ENCODE results near the gene CEL. TPM values are rescaled to one million over a fixed set of nuclear protein-coding genes. Genes with fewer than 3 reads are reported as not detected.

The CEL gene
- total RNA-seq, 2 donors from 2014 or later = 0.94 to 1.9 TPM

- H3K27me3 ChIP-seq = no peaks in the 10 kb centered on the region
- H3K36me3 ChIP-seq = peaks cover 16% of the 10 kb centered on the region
- H3K9me3 ChIP-seq = no peaks in the 10 kb centered on the region
- H3K27ac ChIP-seq = peak overlapping the region; percentile 77 to 89
- no peak overlapping the region for H3K4me3 ChIP-seq
- peaks cover 1 to 88% of the 10 kb centered on the region in 2 donors for H3K4me1 ChIP-seq
- TF ChIP-seq, protein P1, sequence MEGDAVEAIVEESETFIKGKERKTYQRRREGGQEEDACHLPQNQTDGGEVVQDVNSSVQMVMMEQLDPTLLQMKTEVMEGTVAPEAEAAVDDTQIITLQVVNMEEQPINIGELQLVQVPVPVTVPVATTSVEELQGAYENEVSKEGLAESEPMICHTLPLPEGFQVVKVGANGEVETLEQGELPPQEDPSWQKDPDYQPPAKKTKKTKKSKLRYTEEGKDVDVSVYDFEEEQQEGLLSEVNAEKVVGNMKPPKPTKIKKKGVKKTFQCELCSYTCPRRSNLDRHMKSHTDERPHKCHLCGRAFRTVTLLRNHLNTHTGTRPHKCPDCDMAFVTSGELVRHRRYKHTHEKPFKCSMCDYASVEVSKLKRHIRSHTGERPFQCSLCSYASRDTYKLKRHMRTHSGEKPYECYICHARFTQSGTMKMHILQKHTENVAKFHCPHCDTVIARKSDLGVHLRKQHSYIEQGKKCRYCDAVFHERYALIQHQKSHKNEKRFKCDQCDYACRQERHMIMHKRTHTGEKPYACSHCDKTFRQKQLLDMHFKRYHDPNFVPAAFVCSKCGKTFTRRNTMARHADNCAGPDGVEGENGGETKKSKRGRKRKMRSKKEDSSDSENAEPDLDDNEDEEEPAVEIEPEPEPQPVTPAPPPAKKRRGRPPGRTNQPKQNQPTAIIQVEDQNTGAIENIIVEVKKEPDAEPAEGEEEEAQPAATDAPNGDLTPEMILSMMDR (IDR thresholded peaks at IDR 0.05) = no peak
- no peak for DNase-seq (ENCODE audit: low spot score)
Observed at GRCh38 chr9:133114886-133115603, 53.3 kb downstream of the CEL start.

- Histone ChIP-seq H3K4me3 (no peak overlapping the region), H3K9me3 (no peaks in the 10 kb centered on the region), H3K27me3 (no peaks in the 10 kb centered on the region), H3K36me3 (peaks cover 9% of the 10 kb centered on the region), H3K27ac (peak overlapping the region; percentile 77 to 89), H3K4me1 (peaks cover 2 to 94% of the 10 kb centered on the region in 2 donors)
- TF ChIP-seq, protein P1 (IDR thresholded peaks at IDR 0.05) = no peak
- DNase-seq (ENCODE audit: low spot score) = no peak
Observed at GRCh38 chr9:133115604-133116345, 54.0 kb downstream of the CEL start.

- peaks cover 2 to 95% of the 10 kb centered on the region in 2 donors for H3K4me1 ChIP-seq
- H3K9me3 ChIP-seq = no peaks in the 10 kb centered on the region
- TF ChIP-seq, protein P1 (IDR thresholded peaks at IDR 0.05) = no peak
- no peak for DNase-seq (ENCODE audit: low spot score)
- H3K36me3 ChIP-seq = peaks cover 4% of the 10 kb centered on the region
- H3K4me3 ChIP-seq = no peak overlapping the region
- H3K27me3 ChIP-seq = no peaks in the 10 kb centered on the region
- peak overlapping the region in 1 of 2 donors; percentile 89 for H3K27ac ChIP-seq
Observed at GRCh38 chr9:133116346-133117231, 54.8 kb downstream of the CEL start.

- DNase-seq (ENCODE audit: low spot score) = no peak
- peaks cover 2 to 95% of the 10 kb centered on the region in 2 donors for H3K4me1 ChIP-seq
- TF ChIP-seq, protein P1 (IDR thresholded peaks at IDR 0.05) = no peak
Observed at GRCh38 chr9:133117271-133118178, 55.7 kb downstream of the CEL start.

GRCh38 chr9:133118179-133118520 lies 56.4 kb downstream of the CEL start:
- DNase-seq (ENCODE audit: low spot score) = no peak
- no peak overlapping the region for H3K4me3 ChIP-seq
- H3K36me3 ChIP-seq = no peaks in the 10 kb centered on the region
- H3K27me3 ChIP-seq = no peaks in the 10 kb centered on the region
- peaks cover 2 to 95% of the 10 kb centered on the region in 2 donors for H3K4me1 ChIP-seq
- H3K27ac ChIP-seq = peak overlapping the region in 1 of 2 donors; percentile 89
- TF ChIP-seq, protein P1 (IDR thresholded peaks at IDR 0.05) = no peak
- no peaks in the 10 kb centered on the region for H3K9me3 ChIP-seq

More at GRCh38 chr9:133117271-133118178, 55.7 kb downstream of the CEL start:
- Histone ChIP-seq H3K9me3 (no peaks in the 10 kb centered on the region), H3K27me3 (no peaks in the 10 kb centered on the region), H3K27ac (peak overlapping the region in 1 of 2 donors; percentile 89), H3K4me3 (no peak overlapping the region), H3K36me3 (no peaks in the 10 kb centered on the region)
